ENCODE data around the gene NEMP1. TPM values are rescaled to one million over a fixed set of nuclear protein-coding genes. Genes with fewer than 3 reads are reported as not detected.

NEMP1 gene
- total and polyA plus RNA-seq, 2 of the 13 experiments (the other 11 are each of a cell fraction or from before 2014, with no cell fraction given), result 11.4 to 12.9 TPM

- TF ChIP-seq EP300 (IDR thresholded peaks at IDR 0.05; ENCODE audit: low read depth in 2 of 2, low read length in 2 of 2) (peak in 1 of 2 experiments; percentile 25; a peak in 1 of 4 replicates), EP300 (CRISPR knock-in tag; IDR thresholded peaks at IDR 0.05; ENCODE audit: borderline replicate concordance) (no peak), NR3C1 (CRISPR knock-in tag; IDR thresholded peaks at IDR 0.05) (no peak), ZZZ3 (CRISPR knock-in tag; IDR thresholded peaks at IDR 0.05; ENCODE audit: borderline replicate concordance) (no peak), SPEN (CRISPR knock-in tag; IDR thresholded peaks at IDR 0.05; ENCODE audit: low read depth) (peak; percentile 1; the same call in 1 of the 2 replicates), SMC3 (IDR thresholded peaks at IDR 0.05; ENCODE audit: low read length) (peak; percentile 7; the same call in 1 of the 2 replicates), ADNP (CRISPR knock-in tag; IDR thresholded peaks at IDR 0.05) (no peak), IKZF4 (CRISPR knock-in tag; IDR thresholded peaks at IDR 0.05; ENCODE audit: borderline replicate concordance, low read depth, not compliant biosample characterization) (no peak), ZBTB20 (CRISPR knock-in tag; IDR thresholded peaks at IDR 0.05; ENCODE audit: borderline replicate concordance, low read depth) (no peak), GABPA (IDR thresholded peaks at IDR 0.05; ENCODE audit: low read depth, low read length) (no peak), GABPA (CRISPR knock-in tag; IDR thresholded peaks at IDR 0.05; ENCODE audit: low read depth) (no peak), ZNF639 (CRISPR knock-in tag; conservative IDR thresholded peaks at IDR 0.05) (no peak; the same call in 1 of the 2 replicates), ZNF12 (CRISPR knock-in tag; IDR thresholded peaks at IDR 0.05) (no peak), ISL2 (CRISPR knock-in tag; IDR thresholded peaks at IDR 0.05) (no peak), CENPX (CRISPR knock-in tag; IDR thresholded peaks at IDR 0.05) (no peak), KDM3A (CRISPR knock-in tag; IDR thresholded peaks at IDR 0.05; ENCODE audit: low read depth) (no peak), SYNCRIP (IDR thresholded peaks at IDR 0.05; ENCODE audit: insufficient read depth, low read depth, low read length) (no peak), SIX4 (CRISPR knock-in tag; IDR thresholded peaks at IDR 0.05) (no peak), HMGA1 (CRISPR knock-in tag; conservative IDR thresholded peaks at IDR 0.05) (no peak), ZNF710 (CRISPR knock-in tag; IDR thresholded peaks at IDR 0.05; ENCODE audit: borderline replicate concordance) (no peak), CBX2 (IDR thresholded peaks at IDR 0.05; ENCODE audit: low read depth, low read length) (no peak), CBX2 (CRISPR knock-in tag; IDR thresholded peaks at IDR 0.05; ENCODE audit: low read depth) (no peak), PCBP1 (IDR thresholded peaks at IDR 0.05; ENCODE audit: borderline replicate concordance, low read depth, low read length) (no peak), GABPB1 (CRISPR knock-in tag; IDR thresholded peaks at IDR 0.05) (peak; percentile 38; the same call in 1 of the 2 replicates), SIN3B (IDR thresholded peaks at IDR 0.05; ENCODE audit: low read length) (no peak), SNAI1 (CRISPR knock-in tag; IDR thresholded peaks at IDR 0.05; ENCODE audit: borderline replicate concordance) (no peak), ARID3A (IDR thresholded peaks at IDR 0.05; ENCODE audit: low read depth, low read length) (no peak)
Observed at GRCh38 chr12:57110104-57111030, 31.8 kb upstream of the NEMP1 start (continued).

Data from HepG2 (cell line).